HG03571 (cell line): ENCODE data around the gene SPATA17.

ENCODE experiments used
- ATAC-seq: cut with Tn5 transposase; IDR thresholded peaks from one replicate; pipeline ENCODE4 v1.9.1; 2021; ENCODE audit not compliant: unreplicated experiment

SPATA17 gene

DNA sequence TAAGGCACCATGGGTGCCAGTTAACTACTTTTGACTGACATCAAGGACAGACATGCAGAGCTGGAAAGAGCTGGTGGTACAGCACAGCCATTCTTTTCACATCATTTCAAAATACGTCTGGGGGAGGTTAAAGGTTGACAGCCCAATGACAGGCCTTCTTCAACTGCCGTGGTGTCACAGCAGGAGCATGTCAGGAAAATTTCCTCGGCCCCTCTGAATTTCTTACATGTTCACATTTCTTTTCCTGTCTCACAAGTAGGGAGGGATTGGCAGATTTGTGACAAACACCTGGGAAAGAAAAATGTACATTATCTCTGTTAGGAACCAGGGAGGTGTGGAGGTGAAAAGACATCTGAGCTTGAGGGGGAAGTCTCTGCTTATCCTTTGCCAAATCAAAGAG is 279.1 kb downstream of the SPATA17 start:
- no peak for ATAC-seq

GRCh38 chr1:217910791-217911320 is 279.7 kb downstream of the SPATA17 start:
- no peak for ATAC-seq

- ATAC-seq = no peak
Measured at GRCh38 chr1:217911908-217912307, 280.8 kb downstream of the SPATA17 start.

DNA sequence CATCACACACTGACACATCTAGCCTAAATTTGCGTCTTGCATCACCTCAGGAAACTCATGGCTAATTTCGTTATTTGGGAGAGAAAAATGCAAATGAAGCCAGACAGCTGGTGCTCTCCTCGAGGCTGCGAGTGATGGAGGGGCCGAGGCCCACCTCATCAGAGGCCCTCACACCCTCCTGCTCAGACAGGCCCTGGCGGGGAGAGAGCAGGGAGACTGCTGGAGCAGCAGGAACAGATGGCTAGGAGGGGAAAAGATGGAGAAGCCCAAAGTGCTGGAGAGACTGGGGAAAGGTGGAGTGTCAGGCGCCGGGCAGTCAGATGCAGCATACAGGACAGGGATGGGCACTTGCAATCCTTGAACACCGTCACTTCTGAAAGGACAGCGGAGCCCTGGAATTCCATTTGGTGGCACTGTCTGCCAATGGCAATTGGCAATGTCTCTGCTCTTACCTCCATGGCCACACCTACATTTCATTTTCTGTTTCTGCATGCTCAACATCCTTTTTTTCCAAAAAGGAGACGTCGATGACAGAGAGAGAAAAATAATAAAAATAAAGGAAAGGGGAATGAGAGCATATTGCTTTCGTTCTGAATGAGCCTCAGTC is 286.2 kb downstream of the SPATA17 start:
- no peak for ATAC-seq

DNA sequence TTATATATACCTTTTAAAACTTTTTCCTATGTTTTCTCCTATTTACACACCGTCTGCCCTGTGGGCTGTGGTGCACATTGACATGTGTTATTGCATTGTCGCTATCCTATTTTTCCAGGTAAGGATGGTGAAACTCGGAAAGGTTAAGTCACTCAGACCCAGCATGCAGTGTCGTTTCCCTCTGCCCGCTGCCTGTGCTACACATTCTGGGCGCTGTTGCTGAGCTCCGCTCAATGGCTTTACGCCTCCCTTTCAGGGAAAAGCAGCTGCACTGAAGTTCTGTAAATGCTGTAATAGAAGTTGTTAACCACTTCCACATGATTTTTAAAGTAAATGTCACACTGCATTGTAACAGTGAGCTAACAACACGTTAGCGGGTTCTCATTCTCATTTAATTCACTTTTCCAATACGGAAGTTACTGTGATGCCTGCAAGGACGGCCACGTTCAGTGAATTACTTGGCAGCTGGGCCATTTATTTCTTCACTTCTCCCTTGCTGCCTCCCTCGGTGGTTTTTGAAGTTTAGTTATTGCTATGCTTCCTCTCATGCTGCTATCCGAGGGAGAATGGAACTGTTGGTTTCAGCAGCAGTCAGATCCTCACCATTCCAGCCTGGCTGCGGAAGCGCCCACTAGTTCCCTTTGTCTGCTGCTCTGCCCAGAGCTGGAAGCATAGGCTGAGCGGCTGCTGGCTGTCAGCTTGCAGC is 288.7 kb downstream of the SPATA17 start:
- ATAC-seq = no peak
